H9 (cell line): ENCODE measurements around the gene PFDN4. TPM values are rescaled to one million over a fixed set of nuclear protein-coding genes. Genes with fewer than 3 reads are reported as not detected.

Experiments used
- DNase-seq: peaks from one replicate; pipeline ENCODE4 v3.0.0-alpha.2; 2017
- H2AFZ ChIP-seq: one replicate; pipeline ENCODE4 v1.6.1; 2013; ENCODE audit warnings: mild to moderate bottlenecking, low read length, control low read depth, moderate library complexity
- H2AK5ac ChIP-seq: 2 replicates; pipeline ENCODE4 v1.6.1; 2013; ENCODE audit warnings: low read length, control low read depth, mixed read lengths; ENCODE audit not compliant: insufficient read length
- H2BK120ac ChIP-seq: one replicate; pipeline ENCODE4 v1.6.1; 2013; ENCODE audit warnings: low read depth, mild to moderate bottlenecking, low read length, control low read depth, inconsistent platforms; ENCODE audit not compliant: poor library complexity, severe bottlenecking
- H2BK12ac ChIP-seq: 2 replicates; pipeline ENCODE4 v1.6.1; 2013; ENCODE audit warnings: low read length, control low read depth, mixed read lengths, low read depth; ENCODE audit not compliant: insufficient read length
- H2BK15ac ChIP-seq: 2 replicates; pipeline ENCODE4 v1.6.1; 2013; ENCODE audit warnings: low read depth, low read length, control low read depth
- H2BK20ac ChIP-seq: one replicate; pipeline ENCODE4 v1.6.1; 2013; ENCODE audit warnings: low read depth, mild to moderate bottlenecking, low read length, control low read depth, inconsistent platforms; ENCODE audit not compliant: poor library complexity, severe bottlenecking
- H2BK5ac ChIP-seq: 2 replicates; pipeline ENCODE4 v1.6.1; 2013; ENCODE audit warnings: low read length, control low read depth, mixed read lengths; ENCODE audit not compliant: insufficient read length
- H3K14ac ChIP-seq: 2 replicates; pipeline ENCODE4 v1.6.1; 2013; ENCODE audit warnings: low read length, control low read depth; ENCODE audit not compliant: insufficient read depth
- H3K18ac ChIP-seq: 2 replicates; pipeline ENCODE4 v1.6.1; 2013; ENCODE audit warnings: low read depth, mild to moderate bottlenecking, mixed read lengths, low read length, control low read depth; ENCODE audit not compliant: insufficient read length
- H3K23ac ChIP-seq: 2 replicates; pipeline ENCODE4 v1.6.1; 2013; ENCODE audit warnings: low read length, control low read depth, mixed read lengths, low read depth; ENCODE audit not compliant: insufficient read length
- H3K23me2 ChIP-seq: 2 replicates; pipeline ENCODE4 v1.6.1; 2013; ENCODE audit warnings: low read depth, mild to moderate bottlenecking, mixed read lengths, low read length, control low read depth; ENCODE audit not compliant: insufficient read length, poor library complexity, severe bottlenecking
- H3K27ac ChIP-seq: 2 replicates; pipeline ENCODE4 v1.5.1; 2013; ENCODE audit warnings: low read length, control low read depth, mixed read lengths, low read depth; ENCODE audit not compliant: insufficient read length
- H3K27me3 ChIP-seq: 2 replicates; pipeline ENCODE4 v1.6.1; 2013; ENCODE audit warnings: low read length, control low read depth, inconsistent platforms; ENCODE audit not compliant: insufficient read depth
- H3K4ac ChIP-seq: 2 replicates; pipeline ENCODE4 v1.6.1; 2013; ENCODE audit warnings: low read depth, mild to moderate bottlenecking, control low read depth, inconsistent platforms, low read length, moderate library complexity
- H3K4me1 ChIP-seq: 2 replicates; pipeline ENCODE4 v1.6.1; 2013; ENCODE audit warnings: low read length, control low read depth, inconsistent platforms; ENCODE audit not compliant: insufficient read depth
- H3K4me2 ChIP-seq: 2 replicates; pipeline ENCODE4 v1.6.1; 2013; ENCODE audit warnings: low read length, control low read depth, mixed read lengths; ENCODE audit not compliant: insufficient read length, insufficient read depth
- H3K56ac ChIP-seq: 2 replicates; pipeline ENCODE4 v1.6.1; 2013; ENCODE audit warnings: low read depth, mild to moderate bottlenecking, mixed read lengths, low read length, control low read depth; ENCODE audit not compliant: insufficient read length
- H3K79me1 ChIP-seq: 2 replicates; pipeline ENCODE4 v1.6.1; 2013; ENCODE audit warnings: low read depth, mild to moderate bottlenecking, moderate library complexity, low read length, control low read depth, inconsistent platforms; ENCODE audit not compliant: insufficient read depth, poor library complexity, severe bottlenecking
- H3K79me2 ChIP-seq: 2 replicates; pipeline ENCODE4 v1.6.1; 2013; ENCODE audit warnings: low read length, control low read depth, inconsistent platforms; ENCODE audit not compliant: insufficient read depth
- H3K9ac ChIP-seq: 2 replicates; pipeline ENCODE4 v1.6.1; 2013; ENCODE audit warnings: low read length, control low read depth, mixed read lengths; ENCODE audit not compliant: insufficient read length; ENCODE audit errors: extremely low read depth
- H3K9me3 ChIP-seq: one replicate; pipeline ENCODE4 v1.6.1; 2013; ENCODE audit warnings: low read depth, low read length, inconsistent platforms; ENCODE audit not compliant: control insufficient read depth
- H3T11ph ChIP-seq: one replicate; pipeline ENCODE4 v1.6.1; 2013; ENCODE audit warnings: mild to moderate bottlenecking, low read length, control low read depth, inconsistent platforms
- H4K20me1 ChIP-seq: one replicate; pipeline ENCODE4 v1.6.1; 2013; ENCODE audit not compliant: control insufficient read depth, insufficient read length, insufficient read depth
- H4K5ac ChIP-seq: 2 replicates; pipeline ENCODE4 v1.6.1; 2013; ENCODE audit warnings: low read depth, mild to moderate bottlenecking, mixed read lengths, low read length, control low read depth; ENCODE audit not compliant: insufficient read length
- H4K8ac ChIP-seq: replicated peaks from 2 replicates; pipeline ENCODE4 v1.6.1; 2013; ENCODE audit warnings: low read length, control low read depth, mixed read lengths, low read depth; ENCODE audit not compliant: insufficient read length
- H4K91ac ChIP-seq: 2 replicates; pipeline ENCODE4 v1.6.1; 2013; ENCODE audit warnings: low read depth, mild to moderate bottlenecking, moderate library complexity, mixed read lengths, low read length, control low read depth; ENCODE audit not compliant: insufficient read length
- H3K27ac Mint-ChIP-seq, 3 experiments: 2 replicates in 2 of 3; 3 replicates in 1 of 3; pipeline ENCODE4 v1.8.0; 2020 to 2021; ENCODE audit warnings: mixed read lengths in 3 of 3, mild to moderate bottlenecking in 1 of 3, moderate library complexity in 1 of 3
- H3K27me3 Mint-ChIP-seq: 2 replicates; pipeline ENCODE4 v1.8.0; 2021; ENCODE audit warnings: low read depth, mild to moderate bottlenecking, moderate library complexity, mixed read lengths
- H3K36me3 Mint-ChIP-seq, 3 experiments: 2 replicates in 2 of 3; 3 replicates in 1 of 3; pipeline ENCODE4 v1.8.0; 2020 to 2021; ENCODE audit warnings: low read depth in 3 of 3, mixed read lengths in 3 of 3; ENCODE audit not compliant: insufficient read depth in 1 of 3
- H3K4me1 Mint-ChIP-seq, 2 experiments: 2 replicates each; pipeline ENCODE4 v1.8.0; 2020; ENCODE audit warnings: mixed read lengths in 2 of 2
- H3K4me3 Mint-ChIP-seq, 2 experiments: 2 replicates in 1 of 2; 3 replicates in 1 of 2; pipeline ENCODE4 v1.8.0; 2020 to 2021; ENCODE audit warnings: mild to moderate bottlenecking in 2 of 2, mixed read lengths in 2 of 2, moderate library complexity in 1 of 2
- H3K9me3 Mint-ChIP-seq, 2 experiments: 2 replicates in 1 of 2; 3 replicates in 1 of 2; pipeline ENCODE4 v1.8.0; 2020; ENCODE audit warnings: mild to moderate bottlenecking in 2 of 2, mixed read lengths in 2 of 2, moderate library complexity in 1 of 2
- CTCF ChIP-seq: fragments of 200-600 bp; sonication (generic); conservative IDR thresholded peaks from 3 replicates; pipeline ENCODE4 v1.8.0; 2021; ENCODE audit warnings: antibody characterized with exemption, mild to moderate bottlenecking
- WGBS: extraction: QIAGEN DNeasy Blood & Tissue Kit; methylation state at CpG from one replicate; pipeline ENCODE4 v1.1.7; 2013; ENCODE audit warnings: missing lambda C conversion rate, low lambda C conversion rate, mixed read lengths; ENCODE audit not compliant: insufficient read length; ENCODE audit errors: extremely low coverage; 5-methylcytosine and 5-hydroxymethylcytosine counted together
- total RNA-seq: library from RNA; stranded (reverse); gene quantifications from 2 replicates; pipeline ENCODE4 v1.2.1, GENCODE V29; 2021

The PFDN4 gene
- total RNA-seq, 1 experiment from 2014 or later, result 73.6 TPM

- Histone ChIP-seq H4K20me1 (no peaks in the 10 kb centered on the region), H2BK12ac (no peak overlapping the region), H2AK5ac (no peak overlapping the region), H3K4me2 (peak overlapping the region; percentile 88), H2AFZ (no peak overlapping the region), H4K5ac (no peak overlapping the region), H3K79me1 (peaks cover 3% of the 10 kb centered on the region), H3K14ac (peak overlapping the region; percentile 81), H3K27ac (no peak overlapping the region), H3K27me3 (no peaks in the 10 kb centered on the region), H2BK20ac (no peak overlapping the region), H2BK120ac (no peak overlapping the region), H3K79me2 (peaks cover 34% of the 10 kb centered on the region; the same call in 1 of the 2 replicates), H3K4ac (no peak overlapping the region), H3K9me3 (no peaks in the 10 kb centered on the region), H3K18ac (peak overlapping the region; percentile 45), H4K8ac (no peak overlapping the region), H3T11ph (no peak overlapping the region), H3K23me2 (peaks cover 7% of the 10 kb centered on the region), H3K23ac (no peak overlapping the region), H3K4me1 (no peaks in the 10 kb centered on the region), H2BK15ac (no peak overlapping the region), H3K9ac (peak overlapping the region; percentile 98), H3K56ac (no peak overlapping the region), H4K91ac (no peak overlapping the region), H2BK5ac (no peak overlapping the region)
- H3K9me3 Mint-ChIP-seq, result no peaks in the 10 kb centered on the region
- no peaks in the 10 kb centered on the region for H3K27me3 Mint-ChIP-seq
- H3K27ac Mint-ChIP-seq, result peak overlapping the region; percentile 24 to 82 (median 31); a peak in 5 of 7 replicates
- WGBS, result no CpG with 5 or more reads among the region's 15 CpGs
- no peak for DNase-seq
- peaks cover 8 to 24% (median 19%) of the 10 kb centered on the region in 3 experiments; a peak in 6 of 7 replicates for H3K36me3 Mint-ChIP-seq
- peaks cover 17 to 18% of the 10 kb centered on the region in 2 experiments for H3K4me1 Mint-ChIP-seq
- TF ChIP-seq CTCF, result no peak
- peak overlapping the region; percentile 94 to 95 for H3K4me3 Mint-ChIP-seq
Observed at GRCh38 chr20:54208548-54209176, 775 bp downstream of the PFDN4 start.
